Thyroid gland (tissue), 4 donors: ENCODE measurements around the gene WDR70. TPM values are rescaled to one million over a fixed set of nuclear protein-coding genes. Genes with fewer than 3 reads are reported as not detected.
"Not testable (repeated sequence)": the region's sequence is repeated elsewhere in the genome, so short reads cannot be mapped to it uniquely, and the experiment has no call there.

Source experiments
- DNase-seq, 2 donors: peaks; one replicate each; pipeline ENCODE4 v3.0.0-alpha.2; 2019
- H3K27ac ChIP-seq, 3 donors: fragments of 200-600 bp; sonication (generic); 1 replicate in 2 of 3; 2 replicates in 1 of 3; pipeline ENCODE4 v1.5.1; 2016 to 2019; ENCODE audit warnings: mild to moderate bottlenecking in 1 of 3, moderate library complexity in 1 of 3
- H3K27me3 ChIP-seq: fragments of 200-600 bp; sonication (generic); one replicate; pipeline ENCODE4 v1.5.1; 2019
- H3K36me3 ChIP-seq, 2 donors: fragments of 200-600 bp; sonication (generic); one replicate each; pipeline ENCODE4 v1.5.1; 2016 to 2019
- H3K4me1 ChIP-seq, 2 donors: fragments of 200-600 bp; sonication (generic); one replicate each; pipeline ENCODE4 v1.5.1; 2017 to 2019
- H3K4me3 ChIP-seq, 3 donors: fragments of 200-600 bp; sonication (generic); replicated peaks in 1 of 3; 1 replicate in 2 of 3; 2 replicates in 1 of 3; pipeline ENCODE4 v1.5.1; 2016; ENCODE audit warnings: mild to moderate bottlenecking in 1 of 3
- H3K9me3 ChIP-seq: fragments of 200-600 bp; sonication (generic); one replicate; pipeline ENCODE4 v1.5.1; 2017
- POLR2A ChIP-seq, 2 donors: fragments of 450-650 bp; IDR thresholded peaks; one replicate each; pipeline ENCODE4 v1.6.1; 2017; ENCODE audit warnings: antibody characterized with exemption in 2 of 2, mild to moderate bottlenecking in 2 of 2, moderate library complexity in 1 of 2
- WGBS, 2 donors: methylation state at CpG; one replicate each; pipeline ENCODE4 v1.1.5; 2017; 5-methylcytosine and 5-hydroxymethylcytosine counted together
- intact Hi-C: fragments of 100-400 bp; cut with DNase I; formaldehyde crosslinking; loops from one replicate; pipeline ENCODE4 v1.15.1; 2023
- total RNA-seq, 4 donors: library from RNA; depleted of rRNA; stranded (reverse); fragments of >200 nt; gene quantifications; one replicate each; pipeline ENCODE4 v1.2.3, GENCODE V29; 2016
- TF ChIP-seq, protein P1 (sequence below), 6 experiments: fragments of 200-600 bp in 3 of 6; fragments of 450-650 bp in 3 of 6; sonication (generic) in 3 of 6; IDR thresholded peaks; one replicate each; pipeline ENCODE4 v1.5.1; 2016 to 2019; ENCODE audit warnings: antibody characterized with exemption in 6 of 6, mild to moderate bottlenecking in 2 of 6, inconsistent platforms in 1 of 6, moderate library complexity in 1 of 6

WDR70 gene
- total RNA-seq, 4 donors from 2014 or later, result 31.3 to 103 (median 33.5) TPM

DNA sequence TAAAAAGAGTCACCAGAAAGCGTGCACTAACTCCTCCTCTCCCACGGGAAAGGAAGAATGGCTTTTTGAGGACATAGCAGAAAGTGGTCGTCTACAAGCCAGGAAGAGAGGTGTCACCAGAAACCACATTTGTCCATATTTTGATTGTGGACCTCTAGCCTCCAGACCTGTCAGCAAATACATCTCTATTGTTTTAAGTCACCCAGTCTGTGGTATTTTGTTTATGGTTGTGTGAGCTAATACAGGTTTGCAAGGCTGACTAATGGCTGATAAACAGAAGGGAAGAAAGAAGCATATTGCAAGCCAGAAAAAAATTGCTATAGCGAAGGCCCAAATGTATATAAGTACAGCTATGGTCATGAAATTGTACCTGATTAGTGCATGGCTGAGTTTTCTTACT lies 21.4 kb downstream of the WDR70 start:
- DNase-seq, result no peak
- Histone ChIP-seq H3K4me3 (no peak overlapping the region), H3K9me3 (no peaks in the 10 kb centered on the region), H3K36me3 (peaks cover 9 to 15% of the 10 kb centered on the region in 2 donors), H3K27me3 (no peaks in the 10 kb centered on the region), H3K4me1 (no peaks in the 10 kb centered on the region), H3K27ac (no peak overlapping the region)
- intact Hi-C loops, result no loop called here
- TF ChIP-seq, protein P1, sequence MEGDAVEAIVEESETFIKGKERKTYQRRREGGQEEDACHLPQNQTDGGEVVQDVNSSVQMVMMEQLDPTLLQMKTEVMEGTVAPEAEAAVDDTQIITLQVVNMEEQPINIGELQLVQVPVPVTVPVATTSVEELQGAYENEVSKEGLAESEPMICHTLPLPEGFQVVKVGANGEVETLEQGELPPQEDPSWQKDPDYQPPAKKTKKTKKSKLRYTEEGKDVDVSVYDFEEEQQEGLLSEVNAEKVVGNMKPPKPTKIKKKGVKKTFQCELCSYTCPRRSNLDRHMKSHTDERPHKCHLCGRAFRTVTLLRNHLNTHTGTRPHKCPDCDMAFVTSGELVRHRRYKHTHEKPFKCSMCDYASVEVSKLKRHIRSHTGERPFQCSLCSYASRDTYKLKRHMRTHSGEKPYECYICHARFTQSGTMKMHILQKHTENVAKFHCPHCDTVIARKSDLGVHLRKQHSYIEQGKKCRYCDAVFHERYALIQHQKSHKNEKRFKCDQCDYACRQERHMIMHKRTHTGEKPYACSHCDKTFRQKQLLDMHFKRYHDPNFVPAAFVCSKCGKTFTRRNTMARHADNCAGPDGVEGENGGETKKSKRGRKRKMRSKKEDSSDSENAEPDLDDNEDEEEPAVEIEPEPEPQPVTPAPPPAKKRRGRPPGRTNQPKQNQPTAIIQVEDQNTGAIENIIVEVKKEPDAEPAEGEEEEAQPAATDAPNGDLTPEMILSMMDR (IDR thresholded peaks at IDR 0.05), result no peak
- no peak for TF ChIP-seq POLR2A (IDR thresholded peaks at IDR 0.05)
- WGBS, 2 donors, result 88 to 90% methylated on average over 4 of the region's 4 CpGs

DNA sequence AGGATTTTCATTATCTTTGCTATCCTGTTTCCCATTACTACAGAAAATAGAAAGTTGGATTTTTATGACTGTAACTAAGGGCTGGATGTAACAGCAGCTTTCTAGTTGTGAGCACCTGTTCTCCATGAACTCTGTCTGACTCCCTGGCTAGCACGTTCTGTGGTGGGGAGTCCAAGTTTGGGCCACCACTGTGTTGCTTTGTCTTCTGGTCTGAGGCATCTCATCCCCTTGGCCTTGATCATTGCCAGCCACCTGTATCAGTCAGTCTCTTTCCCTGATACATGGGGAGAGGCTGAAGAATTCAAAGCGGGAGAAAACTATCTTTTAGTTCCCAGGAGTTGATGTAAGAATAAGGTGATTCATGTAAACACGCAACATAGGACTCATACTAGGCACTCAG lies 33.4 kb downstream of the WDR70 start:
- no peak overlapping the region for H3K4me3 ChIP-seq
- H3K27me3 ChIP-seq, result no peaks in the 10 kb centered on the region
- no peaks in the 10 kb centered on the region for H3K9me3 ChIP-seq
- H3K4me1 ChIP-seq, result no peaks in the 10 kb centered on the region
- 94% methylated on average over 3 of the region's 3 CpGs for WGBS, 2 donors
- TF ChIP-seq, protein P1 (IDR thresholded peaks at IDR 0.05), result no peak
- TF ChIP-seq POLR2A (IDR thresholded peaks at IDR 0.05), result no peak
- no peak for DNase-seq
- H3K27ac ChIP-seq, result no peak overlapping the region
- intact Hi-C loops, result no loop called here
- H3K36me3 ChIP-seq, result no peaks in the 10 kb centered on the region

DNA sequence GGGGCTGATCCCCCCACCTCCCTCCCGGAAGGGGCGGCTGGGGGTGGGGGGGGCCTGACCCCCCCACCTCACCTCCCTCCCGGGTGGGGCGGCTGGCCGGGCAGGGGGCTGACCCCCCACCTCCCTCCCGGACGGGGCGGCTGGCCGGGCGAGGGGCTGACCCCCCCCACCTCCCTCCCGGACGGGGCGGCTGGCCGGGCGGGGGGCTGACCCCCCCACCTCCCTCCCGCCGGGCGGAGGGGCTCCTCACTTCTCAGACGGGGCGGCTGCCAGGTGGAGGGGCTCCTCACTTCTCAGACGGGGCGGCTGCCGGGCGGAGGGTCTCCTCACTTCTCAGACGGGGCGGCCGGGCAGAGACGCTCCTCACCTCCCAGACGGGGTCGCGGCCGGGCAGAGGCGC lies 36.3 kb downstream of the WDR70 start:
- intact Hi-C loops, result not testable (repeated sequence)
- WGBS, 2 donors, result no CpG with 5 or more reads among the region's 33 CpGs

DNA sequence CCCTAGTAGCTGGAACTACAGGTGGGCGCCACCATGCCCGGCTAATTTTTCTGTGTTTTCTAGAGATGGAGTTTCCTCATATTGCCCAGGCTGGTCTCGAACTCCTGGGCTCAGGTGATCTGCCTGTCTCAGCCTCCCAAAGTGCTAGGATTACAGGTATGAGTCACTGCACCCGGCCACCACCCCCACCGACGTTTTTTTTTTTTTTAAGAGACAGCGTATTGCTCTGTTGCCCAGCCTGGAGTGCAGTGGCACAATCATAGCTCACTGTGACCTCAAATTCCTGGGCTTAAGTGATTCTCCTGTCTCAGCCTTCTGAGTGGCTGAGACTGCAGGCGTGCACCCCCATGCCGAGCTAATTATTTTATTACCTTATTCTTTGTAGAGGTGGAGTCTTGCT lies 38.2 kb downstream of the WDR70 start:
- intact Hi-C loops, result no loop called here
- Histone ChIP-seq H3K27me3 (no peaks in the 10 kb centered on the region), H3K4me3 (no peak overlapping the region), H3K36me3 (no peaks in the 10 kb centered on the region), H3K9me3 (no peaks in the 10 kb centered on the region), H3K27ac (no peak overlapping the region), H3K4me1 (no peaks in the 10 kb centered on the region)
- TF ChIP-seq POLR2A (IDR thresholded peaks at IDR 0.05), result no peak
- TF ChIP-seq, protein P1 (IDR thresholded peaks at IDR 0.05), result no peak
- DNase-seq, result no peak
- WGBS, 2 donors, result 91 to 94% methylated on average over 9 of the region's 9 CpGs

More for the DNA sequence above, 36.3 kb downstream of the WDR70 start:
- H3K9me3 ChIP-seq, H3K4me3 ChIP-seq, H3K36me3 ChIP-seq, H3K27ac ChIP-seq, H3K4me1 ChIP-seq, H3K27me3 ChIP-seq, DNase-seq: not testable (repeated sequence)

DNA sequence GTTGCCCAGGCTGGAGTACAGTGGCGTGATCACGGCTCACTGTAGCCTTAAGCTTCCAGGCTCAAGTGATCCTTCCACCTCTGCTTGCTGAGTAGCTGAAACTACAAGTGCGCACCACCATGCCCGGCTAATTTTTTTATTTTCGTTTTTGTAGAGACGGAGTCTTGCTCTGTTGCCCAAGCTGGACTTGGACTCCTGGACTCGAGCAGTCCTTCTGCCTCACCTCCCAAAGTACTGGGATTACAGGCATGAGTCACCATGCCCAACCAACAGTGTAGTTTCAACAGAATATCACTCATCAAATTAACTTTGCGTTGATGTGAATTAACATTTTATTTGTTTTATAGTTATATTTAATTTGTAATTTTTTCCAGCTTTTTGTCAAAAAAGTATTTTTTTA lies 45.3 kb downstream of the WDR70 start:
- no peak overlapping the region for H3K27ac ChIP-seq
- H3K9me3 ChIP-seq, result no peaks in the 10 kb centered on the region
- H3K4me3 ChIP-seq, result no peak overlapping the region
- peaks cover 0 to 5% of the 10 kb centered on the region in 2 donors for H3K36me3 ChIP-seq
- no peaks in the 10 kb centered on the region for H3K4me1 ChIP-seq
- TF ChIP-seq, protein P1 (IDR thresholded peaks at IDR 0.05), result no peak
- no peak for TF ChIP-seq POLR2A (IDR thresholded peaks at IDR 0.05)
- DNase-seq, result no peak
- intact Hi-C loops, result no loop called here
- no peaks in the 10 kb centered on the region for H3K27me3 ChIP-seq
- WGBS, 2 donors, result 95% methylated on average over 8 of the region's 8 CpGs

DNA sequence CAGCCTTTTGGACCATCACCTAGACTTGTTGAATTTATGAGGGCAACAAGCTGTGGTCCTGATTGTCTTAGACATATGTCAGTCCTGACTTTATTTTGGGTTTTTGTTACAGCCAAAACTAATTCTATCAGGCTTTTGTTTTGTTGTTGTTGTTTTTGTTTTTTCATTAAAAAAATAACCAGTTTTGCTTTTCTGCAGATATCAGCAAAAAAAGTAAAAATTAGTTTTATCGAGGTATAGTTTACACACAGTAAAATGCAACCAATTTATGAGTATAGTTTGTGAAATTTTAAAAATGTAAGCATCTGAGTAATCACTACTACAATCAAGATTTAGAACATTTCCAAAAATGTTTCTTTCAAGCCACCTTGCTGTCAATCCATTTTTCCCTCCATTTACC lies 48.9 kb downstream of the WDR70 start:
- intact Hi-C loops, result no loop called here
- Histone ChIP-seq H3K4me3 (no peak overlapping the region), H3K27ac (no peak overlapping the region), H3K9me3 (no peaks in the 10 kb centered on the region), H3K4me1 (no peaks in the 10 kb centered on the region), H3K36me3 (peaks cover 0 to 5% of the 10 kb centered on the region in 2 donors), H3K27me3 (no peaks in the 10 kb centered on the region)
- 95 to 96% methylated on average over 1 of the region's 1 CpG for WGBS, 2 donors
- no peak for DNase-seq
- no peak for TF ChIP-seq POLR2A (IDR thresholded peaks at IDR 0.05)
- TF ChIP-seq, protein P1 (IDR thresholded peaks at IDR 0.05), result no peak
